Thyroid gland (tissue), 4 donors: ENCODE data around the gene HIC1. TPM values are rescaled to one million over a fixed set of nuclear protein-coding genes. Genes with fewer than 3 reads are reported as not detected.
"Not testable (repeated sequence)": the region's sequence is repeated elsewhere in the genome, so short reads cannot be mapped to it uniquely, and the experiment has no call there.

Source experiments
- DNase-seq, 2 donors: peaks; one replicate each; pipeline ENCODE4 v3.0.0-alpha.2; 2019
- H3K27ac ChIP-seq, 3 donors: fragments of 200-600 bp; sonication (generic); 1 replicate in 2 of 3; 2 replicates in 1 of 3; pipeline ENCODE4 v1.5.1; 2016 to 2019; ENCODE audit warnings: mild to moderate bottlenecking in 1 of 3, moderate library complexity in 1 of 3
- H3K27me3 ChIP-seq: fragments of 200-600 bp; sonication (generic); one replicate; pipeline ENCODE4 v1.5.1; 2019
- H3K36me3 ChIP-seq, 2 donors: fragments of 200-600 bp; sonication (generic); one replicate each; pipeline ENCODE4 v1.5.1; 2016 to 2019
- H3K4me1 ChIP-seq, 2 donors: fragments of 200-600 bp; sonication (generic); one replicate each; pipeline ENCODE4 v1.5.1; 2017 to 2019
- H3K4me3 ChIP-seq, 3 donors: fragments of 200-600 bp; sonication (generic); replicated peaks in 1 of 3; 1 replicate in 2 of 3; 2 replicates in 1 of 3; pipeline ENCODE4 v1.5.1; 2016; ENCODE audit warnings: mild to moderate bottlenecking in 1 of 3
- H3K9me3 ChIP-seq: fragments of 200-600 bp; sonication (generic); one replicate; pipeline ENCODE4 v1.5.1; 2017
- POLR2A ChIP-seq, 2 donors: fragments of 450-650 bp; IDR thresholded peaks; one replicate each; pipeline ENCODE4 v1.6.1; 2017; ENCODE audit warnings: antibody characterized with exemption in 2 of 2, mild to moderate bottlenecking in 2 of 2, moderate library complexity in 1 of 2
- WGBS, 2 donors: methylation state at CpG; one replicate each; pipeline ENCODE4 v1.1.5; 2017; 5-methylcytosine and 5-hydroxymethylcytosine counted together
- intact Hi-C: fragments of 100-400 bp; cut with DNase I; formaldehyde crosslinking; loops from one replicate; pipeline ENCODE4 v1.15.1; 2023
- total RNA-seq, 4 donors: library from RNA; depleted of rRNA; stranded (reverse); fragments of >200 nt; gene quantifications; one replicate each; pipeline ENCODE4 v1.2.3, GENCODE V29; 2016
- TF ChIP-seq, protein P1 (sequence below), 6 experiments: fragments of 200-600 bp in 3 of 6; fragments of 450-650 bp in 3 of 6; sonication (generic) in 3 of 6; IDR thresholded peaks; one replicate each; pipeline ENCODE4 v1.5.1; 2016 to 2019; ENCODE audit warnings: antibody characterized with exemption in 6 of 6, mild to moderate bottlenecking in 2 of 6, inconsistent platforms in 1 of 6, moderate library complexity in 1 of 6

Gene HIC1
- total RNA-seq, 4 donors from 2014 or later: 13.3 to 23.2 (median 18.3) TPM

- intact Hi-C loops: no loop called here
Observed at GRCh38 chr17:2012499-2012898, 42.4 kb upstream of the HIC1 start.

DNA sequence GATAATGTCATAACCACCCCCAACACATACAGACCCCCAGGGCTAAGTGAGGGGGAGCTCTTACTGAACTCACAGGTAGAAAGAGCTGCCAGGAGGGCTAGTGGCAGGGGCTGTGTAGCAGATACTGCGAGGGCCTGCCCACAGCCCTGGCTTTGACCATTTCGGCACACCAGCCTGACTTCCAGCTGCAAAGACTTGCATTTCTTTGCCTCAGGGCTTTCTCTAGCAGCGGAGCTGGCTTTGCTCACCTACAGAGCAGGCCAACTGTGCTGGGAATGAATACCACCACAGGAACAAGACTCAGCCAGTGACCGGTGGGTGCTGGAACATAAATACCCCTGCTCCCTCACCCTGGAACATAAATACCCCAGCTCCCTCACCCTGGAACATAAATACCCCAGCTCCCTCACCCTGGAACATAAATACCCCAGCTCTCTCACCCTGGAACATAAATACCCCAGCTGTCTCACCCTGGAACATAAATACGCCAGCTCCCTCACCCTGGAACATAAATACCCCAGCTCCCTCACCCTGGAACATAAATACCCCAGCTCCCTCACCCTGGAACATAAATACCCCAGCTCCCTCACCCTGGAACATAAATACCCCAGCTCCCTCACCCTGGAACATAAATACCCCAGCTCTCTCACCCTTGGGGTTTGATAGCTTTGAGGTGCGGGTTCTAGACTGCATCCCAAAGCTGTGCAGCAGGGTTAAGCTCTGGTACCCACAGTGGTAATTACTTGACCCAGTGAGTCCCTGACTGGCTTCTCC is 41.5 kb upstream of the HIC1 start:
- H3K36me3 ChIP-seq, intact Hi-C loops, H3K27me3 ChIP-seq, H3K4me3 ChIP-seq, H3K27ac ChIP-seq, H3K9me3 ChIP-seq, DNase-seq: not testable (repeated sequence)
- WGBS, 2 donors: 90 to 94% methylated on average over 5 to 6 of the region's 6 CpGs
- H3K4me1 ChIP-seq: peaks cover 8 to 26% of the 10 kb centered on the region in 2 donors

More at GRCh38 chr17:2012499-2012898, 42.4 kb upstream of the HIC1 start:
- Histone ChIP-seq H3K27ac (peak overlapping the region in 1 of 3 donors; percentile 68), H3K9me3 (no peaks in the 10 kb centered on the region), H3K36me3 (no peaks in the 10 kb centered on the region), H3K4me1 (peaks cover 8 to 26% of the 10 kb centered on the region in 2 donors), H3K4me3 (no peak overlapping the region), H3K27me3 (no peaks in the 10 kb centered on the region)
- 90 to 92% methylated on average over 4 of the region's 4 CpGs for WGBS, 2 donors
- DNase-seq: no peak
- TF ChIP-seq POLR2A (IDR thresholded peaks at IDR 0.05): no peak
- TF ChIP-seq, protein P1, sequence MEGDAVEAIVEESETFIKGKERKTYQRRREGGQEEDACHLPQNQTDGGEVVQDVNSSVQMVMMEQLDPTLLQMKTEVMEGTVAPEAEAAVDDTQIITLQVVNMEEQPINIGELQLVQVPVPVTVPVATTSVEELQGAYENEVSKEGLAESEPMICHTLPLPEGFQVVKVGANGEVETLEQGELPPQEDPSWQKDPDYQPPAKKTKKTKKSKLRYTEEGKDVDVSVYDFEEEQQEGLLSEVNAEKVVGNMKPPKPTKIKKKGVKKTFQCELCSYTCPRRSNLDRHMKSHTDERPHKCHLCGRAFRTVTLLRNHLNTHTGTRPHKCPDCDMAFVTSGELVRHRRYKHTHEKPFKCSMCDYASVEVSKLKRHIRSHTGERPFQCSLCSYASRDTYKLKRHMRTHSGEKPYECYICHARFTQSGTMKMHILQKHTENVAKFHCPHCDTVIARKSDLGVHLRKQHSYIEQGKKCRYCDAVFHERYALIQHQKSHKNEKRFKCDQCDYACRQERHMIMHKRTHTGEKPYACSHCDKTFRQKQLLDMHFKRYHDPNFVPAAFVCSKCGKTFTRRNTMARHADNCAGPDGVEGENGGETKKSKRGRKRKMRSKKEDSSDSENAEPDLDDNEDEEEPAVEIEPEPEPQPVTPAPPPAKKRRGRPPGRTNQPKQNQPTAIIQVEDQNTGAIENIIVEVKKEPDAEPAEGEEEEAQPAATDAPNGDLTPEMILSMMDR (IDR thresholded peaks at IDR 0.05): no peak

- H3K27me3 ChIP-seq: no peaks in the 10 kb centered on the region
- intact Hi-C loops: no loop called here
- DNase-seq: no peak
- WGBS, 2 donors: 88 to 90% methylated on average over 1 of the region's 1 CpG
- H3K4me1 ChIP-seq: peaks cover 8 to 26% of the 10 kb centered on the region in 2 donors
- H3K9me3 ChIP-seq: no peaks in the 10 kb centered on the region
- no peaks in the 10 kb centered on the region for H3K36me3 ChIP-seq
- H3K4me3 ChIP-seq: no peak overlapping the region
- TF ChIP-seq, protein P1 (IDR thresholded peaks at IDR 0.05): no peak
- TF ChIP-seq POLR2A (IDR thresholded peaks at IDR 0.05): no peak
- no peak overlapping the region for H3K27ac ChIP-seq
Observed at GRCh38 chr17:2013994-2014317, 40.9 kb upstream of the HIC1 start.

DNA sequence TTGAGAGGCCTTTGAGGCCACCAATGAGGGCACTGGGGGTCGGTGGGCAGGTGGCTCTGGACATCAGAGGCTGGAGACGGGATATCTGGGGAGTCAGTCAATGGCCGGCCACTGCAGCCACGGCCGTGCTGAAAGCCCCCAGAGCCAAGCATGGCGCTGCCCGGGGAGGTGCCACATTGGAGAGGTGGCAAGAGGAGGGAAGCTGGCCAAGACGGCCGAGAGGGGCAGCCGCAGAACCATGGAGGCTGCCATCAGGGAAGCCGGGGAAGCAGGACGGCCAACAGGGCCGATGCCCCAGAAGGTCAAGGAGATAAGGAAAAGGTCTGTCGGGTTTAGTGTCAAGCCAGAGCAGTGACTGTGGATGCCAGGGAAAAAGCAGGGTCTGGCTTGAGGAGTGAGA is 39.6 kb upstream of the HIC1 start:
- intact Hi-C loops: no loop called here
- H3K9me3 ChIP-seq: no peaks in the 10 kb centered on the region
- no peaks in the 10 kb centered on the region for H3K27me3 ChIP-seq
- peaks cover 8 to 26% of the 10 kb centered on the region in 2 donors for H3K4me1 ChIP-seq
- H3K27ac ChIP-seq: no peak overlapping the region
- no peaks in the 10 kb centered on the region for H3K36me3 ChIP-seq
- no peak overlapping the region for H3K4me3 ChIP-seq
- WGBS, 2 donors: 90 to 91% methylated on average over 14 of the region's 14 CpGs
- no peak for DNase-seq
- TF ChIP-seq, protein P1 (IDR thresholded peaks at IDR 0.05): no peak
- TF ChIP-seq POLR2A (IDR thresholded peaks at IDR 0.05): no peak

DNA sequence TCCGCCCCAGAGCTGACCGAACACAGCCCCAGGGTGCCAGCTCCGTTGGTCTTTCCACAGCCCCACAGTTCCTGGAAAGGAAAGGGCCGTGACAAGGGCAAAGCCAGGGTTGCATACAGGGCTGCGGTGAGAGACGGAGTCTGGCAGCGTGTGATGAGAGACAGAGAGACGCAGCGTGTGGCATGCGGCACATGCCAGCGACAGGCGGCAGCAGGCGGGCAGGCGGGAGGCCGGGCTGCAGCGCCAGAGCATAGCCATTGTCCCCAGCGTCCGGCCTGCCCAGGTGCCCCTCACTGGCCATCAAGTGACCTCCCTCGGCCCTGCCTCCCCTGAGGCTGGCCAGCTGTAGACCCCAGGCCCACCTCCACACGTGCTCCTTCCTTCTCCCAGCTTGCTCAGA is 38.4 kb upstream of the HIC1 start:
- no peak overlapping the region for H3K27ac ChIP-seq
- WGBS, 2 donors: 91 to 93% methylated on average over 18 to 20 of the region's 20 CpGs
- H3K9me3 ChIP-seq: no peaks in the 10 kb centered on the region
- no peaks in the 10 kb centered on the region for H3K36me3 ChIP-seq
- peaks cover 3 to 20% of the 10 kb centered on the region in 2 donors for H3K4me1 ChIP-seq
- TF ChIP-seq, protein P1 (IDR thresholded peaks at IDR 0.05): no peak
- no peak for TF ChIP-seq POLR2A (IDR thresholded peaks at IDR 0.05)
- H3K4me3 ChIP-seq: no peak overlapping the region
- DNase-seq: no peak
- no peaks in the 10 kb centered on the region for H3K27me3 ChIP-seq
- intact Hi-C loops: no loop called here
